Immature natural killer cell (primary cell): Measurements from ENCODE around the gene EPX. TPM values are rescaled to one million over a fixed set of nuclear protein-coding genes. Genes with fewer than 3 reads are reported as not detected.
A peak's percentile ranks its signal among the peaks of the same experiment; 100 is the strongest.

Experiments used
- DNase-seq, 3 donors: peaks; one replicate each; pipeline ENCODE4 v3.0.0; 2022; ENCODE audit warnings: mixed read lengths in 1 of 3
- H3K27ac Mint-ChIP-seq, 6 donors: one replicate each; pipeline ENCODE4 v1.8.0; 2020; ENCODE audit warnings: mixed read lengths in 6 of 6, mild to moderate bottlenecking in 5 of 6, inconsistent platforms in 4 of 6, moderate library complexity in 3 of 6
- H3K27me3 Mint-ChIP-seq, 3 donors: one replicate each; pipeline ENCODE4 v1.8.0; 2020 to 2021; ENCODE audit warnings: low read depth in 3 of 3, mild to moderate bottlenecking in 3 of 3, mixed read lengths in 3 of 3, moderate library complexity in 3 of 3, inconsistent platforms in 1 of 3
- H3K36me3 Mint-ChIP-seq, 3 donors: one replicate each; pipeline ENCODE4 v1.8.0; 2020; ENCODE audit warnings: mixed read lengths in 3 of 3, inconsistent platforms in 2 of 3, mild to moderate bottlenecking in 2 of 3
- H3K4me1 Mint-ChIP-seq, 2 donors: one replicate each; pipeline ENCODE4 v1.8.0; 2020; ENCODE audit warnings: inconsistent platforms in 2 of 2, mild to moderate bottlenecking in 2 of 2, mixed read lengths in 2 of 2, moderate library complexity in 1 of 2
- H3K4me3 Mint-ChIP-seq, 5 donors: one replicate each; pipeline ENCODE4 v1.8.0; 2020; ENCODE audit warnings: mild to moderate bottlenecking in 5 of 5, mixed read lengths in 5 of 5, inconsistent platforms in 3 of 5, moderate library complexity in 3 of 5
- H3K9me3 Mint-ChIP-seq, 6 donors: one replicate each; pipeline ENCODE4 v1.8.0; 2020; ENCODE audit warnings: mild to moderate bottlenecking in 6 of 6, mixed read lengths in 6 of 6, inconsistent platforms in 4 of 6, moderate library complexity in 3 of 6
- polyA plus RNA-seq, 3 donors: library from polyadenylated mRNA; unstranded; fragments of 300-500 nt; fragmentation: Illumina TruSeq; gene quantifications; one replicate each; pipeline ENCODE4 v1.2.3, GENCODE V29; 2021

Gene EPX
- polyA plus RNA-seq, 3 donors from 2014 or later: not detected

- H3K4me1 Mint-ChIP-seq: peaks cover 45% of the 10 kb centered on the region in 2 donors
Measured at GRCh38 chr17:58170622-58171021, 21.9 kb upstream of the EPX start.

GRCh38 chr17:58172369-58173071, 20.0 kb upstream of the EPX start:
- Mint-ChIP-seq H3K4me3 (peak overlapping the region in 3 of 5 donors; percentile 44 to 68 (median 55)), H3K27ac (peak overlapping the region in 5 of 6 donors; percentile 47 to 85 (median 72)), H3K27me3 (peaks cover 0 to 9% (median 3%) of the 10 kb centered on the region in 3 donors), H3K9me3 (no peaks in the 10 kb centered on the region), H3K4me1 (peaks cover 43 to 45% of the 10 kb centered on the region in 2 donors), H3K36me3 (peaks cover 0 to 4% (median 0%) of the 10 kb centered on the region in 3 donors)
- peak; percentile 44 to 61 (median 58) for DNase-seq

More at GRCh38 chr17:58170622-58171021, 21.9 kb upstream of the EPX start:
- peak in 1 of 3 donors; percentile 7 for DNase-seq
- peak overlapping the region; percentile 72 to 89 (median 84) for H3K27ac Mint-ChIP-seq
- no peaks in the 10 kb centered on the region for H3K9me3 Mint-ChIP-seq
- H3K4me3 Mint-ChIP-seq: peak overlapping the region; percentile 49 to 85 (median 72)
- peaks cover 2 to 8% (median 5%) of the 10 kb centered on the region in 3 donors for H3K27me3 Mint-ChIP-seq
- peaks cover 0 to 11% (median 0%) of the 10 kb centered on the region in 3 donors for H3K36me3 Mint-ChIP-seq

GRCh38 chr17:58174871-58175270, 17.7 kb upstream of the EPX start:
- Mint-ChIP-seq H3K27me3 (peaks cover 0 to 8% (median 1%) of the 10 kb centered on the region in 3 donors), H3K4me1 (peaks cover 26 to 29% of the 10 kb centered on the region in 2 donors), H3K36me3 (no peaks in the 10 kb centered on the region), H3K4me3 (no peak overlapping the region), H3K9me3 (no peaks in the 10 kb centered on the region), H3K27ac (peak overlapping the region in 1 of 6 donors; percentile 35)
- DNase-seq: no peak

GRCh38 chr17:58176200-58176599, 16.3 kb upstream of the EPX start:
- DNase-seq: no peak
- Mint-ChIP-seq H3K36me3 (no peaks in the 10 kb centered on the region), H3K4me1 (peaks cover 15 to 16% of the 10 kb centered on the region in 2 donors), H3K27ac (no peak overlapping the region), H3K9me3 (no peaks in the 10 kb centered on the region), H3K27me3 (peaks cover 0 to 10% (median 1%) of the 10 kb centered on the region in 3 donors), H3K4me3 (no peak overlapping the region)

- DNase-seq: no peak
- Mint-ChIP-seq H3K9me3 (no peaks in the 10 kb centered on the region), H3K4me3 (no peak overlapping the region), H3K27ac (peak overlapping the region in 1 of 6 donors; percentile 56), H3K27me3 (peaks cover 0 to 5% (median 5%) of the 10 kb centered on the region in 3 donors), H3K4me1 (peaks cover 0 to 3% of the 10 kb centered on the region in 2 donors), H3K36me3 (no peaks in the 10 kb centered on the region)
Measured at GRCh38 chr17:58181796-58182195, 10.7 kb upstream of the EPX start.

GRCh38 chr17:58183514-58183913, 9.0 kb upstream of the EPX start:
- no peak for DNase-seq
- Mint-ChIP-seq H3K9me3 (no peaks in the 10 kb centered on the region), H3K27ac (no peak overlapping the region), H3K4me3 (no peak overlapping the region), H3K4me1 (peaks cover 0 to 3% of the 10 kb centered on the region in 2 donors), H3K27me3 (peaks cover under 1 to 9% (median 2%) of the 10 kb centered on the region in 3 donors), H3K36me3 (no peaks in the 10 kb centered on the region)

- DNase-seq: no peak
- peaks cover 0 to 3% of the 10 kb centered on the region in 2 donors for H3K4me1 Mint-ChIP-seq
- no peaks in the 10 kb centered on the region for H3K9me3 Mint-ChIP-seq
- H3K27ac Mint-ChIP-seq: no peak overlapping the region
- no peak overlapping the region for H3K4me3 Mint-ChIP-seq
- H3K27me3 Mint-ChIP-seq: peaks cover 2 to 9% (median 4%) of the 10 kb centered on the region in 3 donors
- no peaks in the 10 kb centered on the region for H3K36me3 Mint-ChIP-seq
Measured at GRCh38 chr17:58184308-58184985, 8.1 kb upstream of the EPX start.

- no peak for DNase-seq
- Mint-ChIP-seq H3K4me3 (no peak overlapping the region), H3K4me1 (peaks cover 0 to 3% of the 10 kb centered on the region in 2 donors), H3K9me3 (no peaks in the 10 kb centered on the region), H3K27ac (no peak overlapping the region), H3K27me3 (peaks cover 2 to 9% (median 4%) of the 10 kb centered on the region in 3 donors), H3K36me3 (no peaks in the 10 kb centered on the region)
Measured at GRCh38 chr17:58184986-58185761, 7.4 kb upstream of the EPX start.

GRCh38 chr17:58186591-58186990, 5.9 kb upstream of the EPX start:
- Mint-ChIP-seq H3K36me3 (no peaks in the 10 kb centered on the region), H3K4me1 (peaks cover 0 to 3% of the 10 kb centered on the region in 2 donors), H3K27ac (no peak overlapping the region), H3K27me3 (peaks cover 0 to 9% (median 4%) of the 10 kb centered on the region in 3 donors), H3K9me3 (no peaks in the 10 kb centered on the region), H3K4me3 (no peak overlapping the region)
- no peak for DNase-seq

GRCh38 chr17:58187063-58187462, 5.5 kb upstream of the EPX start:
- Mint-ChIP-seq H3K27me3 (peaks cover 0 to 9% (median 4%) of the 10 kb centered on the region in 3 donors), H3K9me3 (no peaks in the 10 kb centered on the region), H3K4me3 (no peak overlapping the region), H3K27ac (peak overlapping the region in 1 of 6 donors; percentile 55), H3K4me1 (peaks cover 0 to 3% of the 10 kb centered on the region in 2 donors), H3K36me3 (no peaks in the 10 kb centered on the region)
- DNase-seq: no peak

- DNase-seq: no peak
- Mint-ChIP-seq H3K27me3 (peaks cover 0 to 9% (median 6%) of the 10 kb centered on the region in 3 donors), H3K27ac (no peak overlapping the region), H3K36me3 (no peaks in the 10 kb centered on the region), H3K4me1 (peaks cover 0 to 3% of the 10 kb centered on the region in 2 donors), H3K4me3 (no peak overlapping the region), H3K9me3 (no peaks in the 10 kb centered on the region)
Measured at GRCh38 chr17:58187675-58188074, 4.9 kb upstream of the EPX start.

GRCh38 chr17:58189436-58190146, 2.9 kb upstream of the EPX start:
- H3K9me3 Mint-ChIP-seq: no peaks in the 10 kb centered on the region
- no peak overlapping the region for H3K4me3 Mint-ChIP-seq
- peak overlapping the region in 1 of 6 donors; percentile 49 for H3K27ac Mint-ChIP-seq
- peaks cover 0 to 6% (median 6%) of the 10 kb centered on the region in 3 donors for H3K27me3 Mint-ChIP-seq
- H3K36me3 Mint-ChIP-seq: no peaks in the 10 kb centered on the region
- no peak for DNase-seq
- H3K4me1 Mint-ChIP-seq: peaks cover 0 to 3% of the 10 kb centered on the region in 2 donors

- no peaks in the 10 kb centered on the region for H3K36me3 Mint-ChIP-seq
- no peaks in the 10 kb centered on the region for H3K9me3 Mint-ChIP-seq
- H3K4me1 Mint-ChIP-seq: no peaks in the 10 kb centered on the region
- H3K27me3 Mint-ChIP-seq: peaks cover 0 to 9% (median 6%) of the 10 kb centered on the region in 3 donors
- H3K27ac Mint-ChIP-seq: no peak overlapping the region
- DNase-seq: no peak
- no peak overlapping the region for H3K4me3 Mint-ChIP-seq
Measured at GRCh38 chr17:58191241-58191896, 1.2 kb upstream of the EPX start.
